Neutrophil (primary cell): ENCODE measurements around the gene CHST11.
A peak's percentile ranks its signal among the peaks of the same experiment; 100 is the strongest.

Source experiments
- H3K27ac ChIP-seq: fragments of 200-600 bp; sonication (generic); 2 replicates; pipeline ENCODE4 v1.5.1; 2016; ENCODE audit warnings: mild to moderate bottlenecking, moderate library complexity
- H3K27me3 ChIP-seq: fragments of 200-600 bp; sonication (generic); 2 replicates; pipeline ENCODE4 v1.6.0; 2016; ENCODE audit warnings: mild to moderate bottlenecking
- H3K36me3 ChIP-seq: fragments of 200-600 bp; sonication (generic); 2 replicates; pipeline ENCODE4 v1.5.1; 2017
- H3K4me1 ChIP-seq, 2 experiments: fragments of 200-600 bp in 1 of 2; sonication (generic) in 1 of 2; 1 replicate in 1 of 2; 2 replicates in 1 of 2; pipeline versions ENCODE4 v1.5.1 to v1.6.1; 2013 to 2016; ENCODE audit warnings: low read depth in 1 of 2, low read length in 1 of 2, mild to moderate bottlenecking in 1 of 2, moderate library complexity in 1 of 2; ENCODE audit not compliant: control insufficient read depth in 1 of 2, insufficient read depth in 1 of 2
- H3K4me3 ChIP-seq, 2 experiments: fragments of 200-600 bp in 1 of 2; sonication (generic) in 1 of 2; 1 replicate in 1 of 2; 2 replicates in 1 of 2; pipeline ENCODE4 v1.5.1; 2013 to 2016; ENCODE audit warnings: low read depth in 1 of 2, low read length in 1 of 2, mild to moderate bottlenecking in 1 of 2, moderate library complexity in 1 of 2
- H3K9me3 ChIP-seq: fragments of 200-600 bp; sonication (generic); 2 replicates; pipeline ENCODE4 v1.5.1; 2016
- TF ChIP-seq, protein P1 (sequence below): fragments of 200-600 bp; sonication (generic); IDR thresholded peaks from 2 replicates; pipeline ENCODE4 v1.5.1; 2016; ENCODE audit warnings: antibody characterized with exemption

CHST11 gene

GRCh38 chr12:104653730-104654664 lies 197.2 kb downstream of the CHST11 start:
- TF ChIP-seq, protein P1, sequence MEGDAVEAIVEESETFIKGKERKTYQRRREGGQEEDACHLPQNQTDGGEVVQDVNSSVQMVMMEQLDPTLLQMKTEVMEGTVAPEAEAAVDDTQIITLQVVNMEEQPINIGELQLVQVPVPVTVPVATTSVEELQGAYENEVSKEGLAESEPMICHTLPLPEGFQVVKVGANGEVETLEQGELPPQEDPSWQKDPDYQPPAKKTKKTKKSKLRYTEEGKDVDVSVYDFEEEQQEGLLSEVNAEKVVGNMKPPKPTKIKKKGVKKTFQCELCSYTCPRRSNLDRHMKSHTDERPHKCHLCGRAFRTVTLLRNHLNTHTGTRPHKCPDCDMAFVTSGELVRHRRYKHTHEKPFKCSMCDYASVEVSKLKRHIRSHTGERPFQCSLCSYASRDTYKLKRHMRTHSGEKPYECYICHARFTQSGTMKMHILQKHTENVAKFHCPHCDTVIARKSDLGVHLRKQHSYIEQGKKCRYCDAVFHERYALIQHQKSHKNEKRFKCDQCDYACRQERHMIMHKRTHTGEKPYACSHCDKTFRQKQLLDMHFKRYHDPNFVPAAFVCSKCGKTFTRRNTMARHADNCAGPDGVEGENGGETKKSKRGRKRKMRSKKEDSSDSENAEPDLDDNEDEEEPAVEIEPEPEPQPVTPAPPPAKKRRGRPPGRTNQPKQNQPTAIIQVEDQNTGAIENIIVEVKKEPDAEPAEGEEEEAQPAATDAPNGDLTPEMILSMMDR, result peak; percentile 59
- H3K9me3 ChIP-seq, result no peaks in the 10 kb centered on the region
- H3K27me3 ChIP-seq, result no peaks in the 10 kb centered on the region

GRCh38 chr12:104654665-104655609 lies 198.2 kb downstream of the CHST11 start:
- TF ChIP-seq, protein P1, result no peak
- no peaks in the 10 kb centered on the region for H3K27me3 ChIP-seq
- peak overlapping the region; percentile 100 for H3K27ac ChIP-seq
- H3K9me3 ChIP-seq, result no peaks in the 10 kb centered on the region
- H3K36me3 ChIP-seq, result no peaks in the 10 kb centered on the region
- H3K4me1 ChIP-seq, result peaks cover 61 to 71% of the 10 kb centered on the region in 2 experiments
- H3K4me3 ChIP-seq, result no peak overlapping the region

More at GRCh38 chr12:104653730-104654664, 197.2 kb downstream of the CHST11 start:
- Histone ChIP-seq H3K27ac (peak overlapping the region; percentile 100), H3K36me3 (no peaks in the 10 kb centered on the region), H3K4me1 (peaks cover 70 to 80% of the 10 kb centered on the region in 2 experiments), H3K4me3 (no peak overlapping the region)

DNA sequence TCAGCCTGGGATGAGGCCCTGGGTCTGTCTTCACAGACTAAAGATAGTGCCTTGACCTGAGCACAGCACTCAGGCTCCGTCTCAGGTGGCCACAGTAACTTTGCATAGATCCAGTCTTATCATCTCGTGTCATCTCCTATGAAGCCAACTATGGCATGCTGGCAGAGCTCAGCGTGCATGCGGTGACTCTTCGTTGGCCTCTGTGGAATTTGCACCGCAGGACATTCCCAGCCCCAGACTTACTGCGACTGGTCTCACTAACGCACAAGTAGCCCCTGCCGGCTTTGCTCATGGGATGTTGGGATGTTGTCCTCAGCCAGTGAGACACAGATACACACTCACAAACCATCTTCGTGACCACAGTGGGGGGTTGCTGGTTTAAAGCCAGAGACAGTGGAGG lies 199.6 kb downstream of the CHST11 start:
- Histone ChIP-seq H3K36me3 (no peaks in the 10 kb centered on the region), H3K4me1 (peaks cover 53 to 56% of the 10 kb centered on the region in 2 experiments), H3K9me3 (no peaks in the 10 kb centered on the region), H3K4me3 (no peak overlapping the region), H3K27me3 (no peaks in the 10 kb centered on the region), H3K27ac (peak overlapping the region; percentile 100)
- TF ChIP-seq, protein P1, result no peak

- peak overlapping the region; percentile 100 for H3K27ac ChIP-seq
- peaks cover 49 to 51% of the 10 kb centered on the region in 2 experiments for H3K4me1 ChIP-seq
- no peaks in the 10 kb centered on the region for H3K36me3 ChIP-seq
- no peaks in the 10 kb centered on the region for H3K9me3 ChIP-seq
- no peak overlapping the region for H3K4me3 ChIP-seq
- H3K27me3 ChIP-seq, result no peaks in the 10 kb centered on the region
- TF ChIP-seq, protein P1, result no peak
Observed at GRCh38 chr12:104656921-104657320, 200.2 kb downstream of the CHST11 start.

DNA sequence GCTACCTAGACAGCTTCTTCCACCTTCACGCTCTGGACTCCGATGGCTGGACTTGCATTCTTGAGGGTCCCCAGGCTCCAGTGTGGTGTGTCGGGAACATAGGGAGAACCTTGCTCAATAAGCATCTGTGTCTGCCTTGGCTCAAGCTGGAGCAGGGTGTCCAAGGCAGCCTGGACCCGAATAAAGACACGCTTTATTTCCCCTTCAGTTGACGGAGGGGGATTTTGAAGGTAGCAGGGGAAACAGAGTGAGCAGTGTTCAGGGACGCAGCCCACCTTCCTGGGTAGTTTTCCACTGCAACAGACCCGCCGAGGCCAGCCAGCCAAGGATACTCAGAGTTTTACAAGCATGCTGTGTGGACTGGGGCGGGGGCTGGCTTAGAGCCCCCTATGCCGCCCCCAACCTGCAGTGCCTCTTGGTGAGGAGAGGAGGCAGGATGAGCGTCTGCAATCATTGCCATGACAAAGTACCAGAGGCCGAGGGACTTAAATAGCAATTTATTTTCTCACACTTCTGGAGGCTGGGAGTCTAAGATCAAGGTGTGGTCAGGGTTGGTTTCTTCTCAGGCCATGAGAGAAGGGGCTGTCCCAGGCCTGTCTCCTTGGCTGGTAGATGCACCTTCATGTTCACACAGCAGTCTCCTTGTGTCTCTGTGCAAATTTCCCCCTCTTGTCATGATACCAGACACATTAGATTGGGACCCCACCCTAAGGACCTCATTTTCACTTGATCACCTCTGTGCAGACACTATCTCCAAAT lies 201.2 kb downstream of the CHST11 start:
- no peaks in the 10 kb centered on the region for H3K9me3 ChIP-seq
- H3K4me1 ChIP-seq, result peaks cover 39 to 42% of the 10 kb centered on the region in 2 experiments
- peak overlapping the region; percentile 100 for H3K27ac ChIP-seq
- no peak overlapping the region for H3K4me3 ChIP-seq
- TF ChIP-seq, protein P1, result no peak
- no peaks in the 10 kb centered on the region for H3K36me3 ChIP-seq
- no peaks in the 10 kb centered on the region for H3K27me3 ChIP-seq
